Skin epidermis (tissue), 12 donors: ENCODE data around the gene NT5C3B.
"Not testable (repeated sequence)": the region's sequence is repeated elsewhere in the genome, so short reads cannot be mapped to it uniquely, and the experiment has no call there.

Source experiments
- H3K27ac ChIP-seq, 21 experiments: fragments of 200-600 bp; sonication (generic) in 11 of 21; one replicate each; pipeline ENCODE4 v1.5.0; 2020; ENCODE audit warnings: mild to moderate bottlenecking in 3 of 21, inconsistent platforms in 2 of 21, moderate library complexity in 2 of 21
- H3K4me3 ChIP-seq, 7 experiments: fragments of 200-600 bp; sonication (generic) in 2 of 7; one replicate each; pipeline ENCODE4 v1.5.0; 2020; ENCODE audit warnings: inconsistent platforms in 2 of 7, mild to moderate bottlenecking in 2 of 7, moderate library complexity in 1 of 7

NT5C3B gene

GRCh38 chr17:41787021-41787418, 49.0 kb downstream of the NT5C3B start:
- H3K27ac ChIP-seq: peak overlapping the region in 17 of 21 experiments; percentile 1 to 98 (median 68)
- no peak overlapping the region for H3K4me3 ChIP-seq

DNA sequence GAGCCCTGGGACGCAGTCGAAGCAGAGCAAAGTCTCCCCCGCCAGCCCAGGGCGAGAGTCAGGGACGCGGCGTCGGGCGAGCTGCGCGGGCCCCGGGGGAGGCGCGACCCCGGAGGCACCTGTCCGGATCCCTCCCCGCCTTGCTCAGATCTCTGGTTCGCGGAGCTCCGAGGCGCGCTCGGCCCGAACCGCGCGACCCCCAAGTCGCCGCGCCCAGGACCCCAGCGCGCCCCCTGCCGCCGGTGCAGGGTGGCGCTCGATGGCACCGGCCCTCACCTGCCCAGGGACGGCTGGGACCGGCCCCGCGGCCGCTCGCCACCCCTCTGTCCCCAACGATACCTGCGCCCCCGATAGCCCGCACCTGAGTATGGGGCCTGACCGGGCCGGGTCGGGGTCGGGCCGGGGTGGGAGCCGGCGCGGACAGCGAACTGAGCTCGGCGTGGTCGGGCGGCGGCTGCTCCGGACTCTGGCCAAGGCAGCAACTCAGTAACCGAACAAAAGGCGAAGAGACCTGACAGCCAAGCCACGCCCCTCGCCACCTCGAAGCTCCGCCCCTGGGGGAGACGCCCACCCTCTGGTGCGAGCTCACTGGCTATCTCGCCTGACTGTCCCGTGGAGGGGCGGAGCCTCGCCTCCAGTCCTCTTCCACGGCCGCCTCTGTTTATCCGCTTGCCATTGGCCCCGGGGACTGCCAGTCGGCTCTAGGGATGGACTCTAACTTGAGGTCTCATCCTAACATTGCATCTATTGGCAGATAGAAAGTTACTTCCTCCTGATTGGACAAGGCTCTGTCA, 49.6 kb downstream of the NT5C3B start, which contains the start of gene JUP:
Gene JUP, minus strand, starts transcription at position 485 of the 794 bp plus-strand sequence. CDS start 14,857 bp downstream, outside the sequence.
- Histone ChIP-seq H3K27ac (peak within 1 kb of the TSS; percentile 69 to 99 (median 96)), H3K4me3 (peak within 1 kb of the TSS; percentile 53 to 87 (median 70))

GRCh38 chr17:41785859-41786226, 50.2 kb downstream of the NT5C3B start:
- Histone ChIP-seq H3K4me3 (peak overlapping the region; percentile 53 to 87 (median 70)), H3K27ac (peak overlapping the region; percentile 69 to 99 (median 96))

GRCh38 chr17:41785091-41785858, 50.8 kb downstream of the NT5C3B start:
- peak overlapping the region; percentile 69 to 99 (median 96) for H3K27ac ChIP-seq
- peak overlapping the region; percentile 53 to 87 (median 70) for H3K4me3 ChIP-seq

GRCh38 chr17:41784207-41784744, 51.8 kb downstream of the NT5C3B start:
- peak overlapping the region in 20 of 21 experiments; percentile 81 to 99 (median 96) for H3K27ac ChIP-seq
- H3K4me3 ChIP-seq: peak overlapping the region; percentile 53 to 87 (median 70)

- Histone ChIP-seq H3K4me3 (peak overlapping the region in 5 of 7 experiments; percentile 6 to 80 (median 25)), H3K27ac (peak overlapping the region in 19 of 21 experiments; percentile 14 to 99 (median 67))
These were observed 53.9 kb downstream of the NT5C3B start for GRCh38 chr17:41782142-41782541.

- Histone ChIP-seq H3K27ac (peak overlapping the region in 17 of 21 experiments; percentile 2 to 99 (median 73)), H3K4me3 (peak overlapping the region in 3 of 7 experiments; percentile 6 to 80 (median 70))
These were observed 54.5 kb downstream of the NT5C3B start for GRCh38 chr17:41781404-41782110.

- Histone ChIP-seq H3K4me3 (no peak overlapping the region), H3K27ac (peak overlapping the region in 1 of 21 experiments; percentile 21)
These were observed 56.1 kb downstream of the NT5C3B start for GRCh38 chr17:41779954-41780353.

DNA sequence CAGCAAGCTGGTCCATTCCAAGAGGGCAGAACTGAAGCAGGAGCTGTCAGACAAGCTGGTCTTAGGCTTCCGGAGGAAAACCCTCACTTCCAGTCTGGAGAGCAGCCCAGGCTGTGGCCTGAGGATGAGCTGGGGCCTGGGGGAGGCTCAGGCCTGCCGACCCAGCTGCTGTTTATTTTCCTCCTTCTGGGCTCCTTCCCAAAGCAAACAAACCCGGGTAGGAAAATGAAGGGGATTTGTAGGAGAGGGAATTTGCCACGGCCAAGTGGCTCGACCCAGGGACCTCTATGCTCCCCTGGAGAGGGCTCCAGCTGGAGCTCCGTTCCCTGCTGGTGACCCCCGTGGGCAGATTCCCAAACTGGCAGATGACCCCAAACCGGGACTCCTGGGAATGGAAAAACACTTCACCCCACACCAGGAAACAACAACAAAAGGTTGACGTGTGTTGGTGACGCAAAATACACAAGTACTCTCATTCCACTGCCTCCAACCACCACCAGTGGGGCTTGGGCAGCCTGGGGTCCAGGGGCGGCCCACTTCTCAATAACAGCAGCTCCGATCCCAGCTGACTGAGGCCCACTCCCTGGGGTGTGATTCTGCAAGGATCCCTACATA, 58.4 kb downstream of the NT5C3B start:
- H3K4me3 ChIP-seq: no peak overlapping the region
- peak overlapping the region in 19 of 21 experiments; percentile 3 to 87 (median 68) for H3K27ac ChIP-seq

- H3K27ac ChIP-seq: peak overlapping the region in 19 of 21 experiments; percentile 18 to 87 (median 67)
- no peak overlapping the region for H3K4me3 ChIP-seq
These were observed 58.9 kb downstream of the NT5C3B start for GRCh38 chr17:41777157-41777573.

- not testable (repeated sequence) for H3K4me3 ChIP-seq
- peak overlapping the region in 19 of 21 experiments; percentile 32 to 87 (median 68) for H3K27ac ChIP-seq
These were observed 59.7 kb downstream of the NT5C3B start for GRCh38 chr17:41776262-41776900.

- peak overlapping the region in 20 of 21 experiments; percentile 32 to 87 (median 66) for H3K27ac ChIP-seq
- H3K4me3 ChIP-seq: no peak overlapping the region
These were observed 60.4 kb downstream of the NT5C3B start for GRCh38 chr17:41775394-41776226.
